HepG2 (cell line): ENCODE data around the gene HSD3B1. TPM values are rescaled to one million over a fixed set of nuclear protein-coding genes. Genes with fewer than 3 reads are reported as not detected.

Experiments used
- ATAC-seq: fragments of 200-7000 bp; cut with Tn5 transposase; 3 replicates; pipeline ENCODE4 v1.9.1; 2020; ENCODE audit warnings: mild to moderate bottlenecking, moderate library complexity
- BruUV-seq: library from RNA; stranded (reverse); fragments of 400-500 nt; replicated peaks from 2 replicates; lab custom pipeline; 2021; lab: Mats Ljungman, UMichigan
- CTCF ChIA-PET: fragments of 300-600 bp; formaldehyde crosslinking; extraction: SDS; loops from one replicate; lab custom pipeline; 2021; ENCODE audit warnings: low total read pairs, inconsistent platforms, low intra/inter-chr PET ratio; lab: Yijun Ruan, JAX
- POLR2A ChIA-PET: fragments of 350-600 bp; sonication (Branson Sonifier 250); formaldehyde crosslinking; loops from one replicate; lab custom pipeline; 2020; ENCODE audit warnings: antibody characterized with exemption, inconsistent platforms; lab: Yijun Ruan, JAX
- DNase-seq: peaks from one replicate; pipeline ENCODE4 v3.0.0-alpha.2; 2015; ENCODE audit warnings: low spot score
- FAIRE-seq: peaks from 3 replicates; lab custom pipeline; 2011; peaks lifted over from hg19 to GRCh38; lab: Jason Lieb, UNC
- H2AFZ ChIP-seq: one replicate; pipeline ENCODE4 v1.6.1; 2011; ENCODE audit warnings: low read length, inconsistent platforms
- H3K27ac ChIP-seq: fragments of 300-600 bp; 3 replicates; pipeline ENCODE4 v1.8.0; 2011; ENCODE audit warnings: mixed run types, mild to moderate bottlenecking, mixed read lengths, low read length, inconsistent platforms; ENCODE audit not compliant: insufficient read depth; ENCODE audit errors: extremely low read length
- H3K27me3 ChIP-seq, 2 experiments: fragments of 200-600 bp in 1 of 2; 2 replicates in 1 of 2; 3 replicates in 1 of 2; pipeline versions ENCODE4 v1.6.0 to v1.8.0; 2011; ENCODE audit warnings: low read length in 2 of 2, mild to moderate bottlenecking in 2 of 2, moderate library complexity in 2 of 2, inconsistent platforms in 1 of 2; ENCODE audit not compliant: insufficient read depth in 2 of 2, control insufficient read depth in 1 of 2
- H3K36me3 ChIP-seq, 2 experiments: fragments of 200-600 bp in 1 of 2; replicated peaks in 1 of 2; 2 replicates in 1 of 2; 3 replicates in 1 of 2; pipeline versions ENCODE4 v1.5.1 to v1.8.0; 2011; ENCODE audit warnings: low read length in 2 of 2, inconsistent platforms in 1 of 2; ENCODE audit not compliant: insufficient read depth in 2 of 2, control insufficient read depth in 1 of 2
- H3K4me1 ChIP-seq: 2 replicates; pipeline ENCODE4 v1.5.1; 2012; ENCODE audit warnings: low read length, inconsistent platforms; ENCODE audit not compliant: insufficient read depth
- H3K4me2 ChIP-seq: 2 replicates; pipeline ENCODE4 v1.6.0; 2011; ENCODE audit warnings: low read depth, low read length, inconsistent platforms
- H3K4me3 ChIP-seq, 3 experiments: fragments of 200-600 bp in 1 of 3; sonication (generic), shearing (Covaris generic) in 1 of 3; replicated peaks in 1 of 3; 2 replicates each; pipeline ENCODE4 v1.5.1; 2011 to 2016; ENCODE audit warnings: low read length in 3 of 3, inconsistent platforms in 2 of 3, low read depth in 2 of 3, mild to moderate bottlenecking in 2 of 3, control low read depth in 1 of 3, mixed read lengths in 1 of 3; ENCODE audit not compliant: insufficient read depth in 1 of 3
- H3K79me2 ChIP-seq: one replicate; pipeline ENCODE4 v1.6.1; 2011; ENCODE audit warnings: low read length, inconsistent platforms; ENCODE audit not compliant: insufficient read depth
- H3K9ac ChIP-seq: 2 replicates; pipeline ENCODE4 v1.6.0; 2011; ENCODE audit warnings: mild to moderate bottlenecking, low read depth, low read length, inconsistent platforms; ENCODE audit not compliant: insufficient read depth
- H3K9me3 ChIP-seq: 2 replicates; pipeline ENCODE4 v1.5.1; 2012; ENCODE audit warnings: mild to moderate bottlenecking, low read length
- H4K20me1 ChIP-seq: 2 replicates; pipeline ENCODE4 v1.6.0; 2011; ENCODE audit warnings: inconsistent platforms, mild to moderate bottlenecking, low read length, moderate library complexity; ENCODE audit not compliant: insufficient read depth
- ELF1 ChIP-seq: sonication (generic); formaldehyde crosslinking; IDR thresholded peaks from 2 replicates; pipeline ENCODE4 v1.4.0; 2020; ENCODE audit warnings: missing genetic modification reagents
- ISL2 ChIP-seq: sonication (generic); formaldehyde crosslinking; IDR thresholded peaks from 2 replicates; pipeline ENCODE4 v1.5.0; 2020; ENCODE audit warnings: missing genetic modification reagents
- MED13 ChIP-seq: sonication (generic); formaldehyde crosslinking; IDR thresholded peaks from 2 replicates; pipeline ENCODE4 v1.5.0; 2020; ENCODE audit warnings: missing genetic modification reagents
- SNAPC5 ChIP-seq: sonication (generic); formaldehyde crosslinking; IDR thresholded peaks from 2 replicates; pipeline ENCODE4 v1.8.1; 2023; ENCODE audit warnings: mild to moderate bottlenecking, missing genetic modification reagents, borderline replicate concordance
- ZNF326 ChIP-seq: sonication (generic); formaldehyde crosslinking; IDR thresholded peaks from 2 replicates; pipeline ENCODE4 v1.4.0; 2020; ENCODE audit warnings: missing genetic modification reagents, borderline replicate concordance
- ZNF430 ChIP-seq: sonication (generic); formaldehyde crosslinking; IDR thresholded peaks from 2 replicates; pipeline ENCODE4 v1.9.0; 2021; ENCODE audit warnings: mild to moderate bottlenecking, missing genetic modification reagents
- ZNF709 ChIP-seq: sonication (generic); formaldehyde crosslinking; IDR thresholded peaks from 2 replicates; pipeline ENCODE4 v1.5.0; 2020; ENCODE audit warnings: mild to moderate bottlenecking, missing genetic modification reagents
- WGBS: methylation state at CpG from one replicate; pipeline ENCODE4 v1.1.6; 2017; ENCODE audit warnings: low lambda C conversion rate; 5-methylcytosine and 5-hydroxymethylcytosine counted together
- in situ Hi-C: cut with HindIII; loops from 2 replicates; pipeline ENCODE4 v1.10.0; 2017; ENCODE audit warnings: low pct_unique_long_range_greater_than_20kb; ENCODE audit not compliant: extremely low pct_ligation_motif_present
- intact Hi-C: fragments of 100-400 bp; cut with micrococcal nuclease; formaldehyde crosslinking; loops from one replicate; pipeline ENCODE4 v1.10.0; 2022; ENCODE audit not compliant: unreplicated experiment
- polyA plus RNA-seq, 8 experiments: library from polyadenylated mRNA; depleted of rRNA in 3 of 8; stranded (reverse) in 7 of 8; unstranded in 1 of 8; fragments of >200 nt; fragmentation: Illumina TruSeq in 4 of 8; extraction: Trizol in 4 of 8; gene quantifications; 2 replicates each; pipeline versions ENCODE4 v1.2.1 to v1.2.3, GENCODE V29; 2011 to 2016; ENCODE audit warnings: low read depth in 4 of 8, missing spikeins in 1 of 8, mixed read lengths in 1 of 8; ENCODE audit not compliant: insufficient read depth in 1 of 8
- total RNA-seq, 5 experiments: library from RNA; depleted of rRNA; stranded (reverse); fragments of >200 nt; fragmentation: Illumina TruSeq; extraction: Trizol; gene quantifications; 2 replicates each; pipeline ENCODE4 v1.2.3, GENCODE V29; 2016; ENCODE audit warnings: low read depth in 1 of 5
- TF ChIP-seq, protein P1 (sequence below): sonication (generic); formaldehyde crosslinking; IDR thresholded peaks from 2 replicates; pipeline ENCODE4 v1.4.0; 2020; ENCODE audit warnings: missing genetic modification reagents, borderline replicate concordance

The HSD3B1 gene
- total and polyA plus RNA-seq, 2 of the 13 experiments (the other 11 are each of a cell fraction or from before 2014, with no cell fraction given): not detected

DNA sequence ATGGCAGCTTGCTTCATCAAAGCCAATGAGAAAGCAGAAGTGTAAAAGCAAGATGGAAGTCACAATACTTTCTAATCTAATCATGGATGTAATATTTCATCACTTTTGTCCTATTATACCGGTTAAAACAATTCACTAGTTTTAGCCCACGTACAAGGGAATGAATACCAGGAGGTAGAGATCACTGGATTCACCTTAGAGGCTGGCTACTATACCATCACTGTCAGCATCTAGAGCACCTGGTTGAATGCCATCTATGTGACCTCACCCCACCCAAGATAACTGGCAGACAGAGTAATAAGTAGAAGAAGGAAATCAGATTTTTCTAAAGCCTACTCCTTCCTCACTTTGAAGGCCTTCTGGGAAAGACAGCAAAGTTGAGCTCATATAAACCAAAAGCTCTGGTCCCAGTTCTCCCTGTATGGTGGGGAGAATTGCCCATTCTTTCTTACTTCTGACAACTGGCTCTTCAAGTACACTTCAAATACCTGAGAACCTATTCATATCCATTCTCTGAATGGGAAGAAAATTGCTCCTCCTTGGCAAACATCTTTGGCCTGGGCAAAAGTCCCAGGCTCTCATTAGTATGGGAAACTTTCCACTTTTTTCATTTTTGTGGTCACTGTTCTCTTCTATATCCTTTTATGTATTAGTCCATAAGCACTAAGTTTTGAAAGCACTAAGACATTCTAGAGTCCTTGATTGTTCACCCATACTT, 24.8 kb downstream of the HSD3B1 start:
- intact Hi-C loops (no loop called here), in situ Hi-C loops (no loop called here)
- CTCF ChIA-PET: no interaction called here
- no peak for FAIRE-seq
- H3K4me3 ChIP-seq: no peak overlapping the region
- H3K79me2 ChIP-seq: no peaks in the 10 kb centered on the region
- ATAC-seq: no peak
- H3K4me2 ChIP-seq: no peak overlapping the region
- H3K27me3 ChIP-seq: no peaks in the 10 kb centered on the region
- H3K4me1 ChIP-seq: no peaks in the 10 kb centered on the region
- H4K20me1 ChIP-seq: no peaks in the 10 kb centered on the region
- H3K9ac ChIP-seq: no peak overlapping the region
- no peak for DNase-seq
- no peaks in the 10 kb centered on the region for H3K36me3 ChIP-seq
- POLR2A ChIA-PET: no interaction called here
- no peak overlapping the region for H3K27ac ChIP-seq
- no peak for TF ChIP-seq ISL2 (CRISPR knock-in tag)
- TF ChIP-seq ZNF709 (CRISPR knock-in tag): no peak
- TF ChIP-seq, protein P1, sequence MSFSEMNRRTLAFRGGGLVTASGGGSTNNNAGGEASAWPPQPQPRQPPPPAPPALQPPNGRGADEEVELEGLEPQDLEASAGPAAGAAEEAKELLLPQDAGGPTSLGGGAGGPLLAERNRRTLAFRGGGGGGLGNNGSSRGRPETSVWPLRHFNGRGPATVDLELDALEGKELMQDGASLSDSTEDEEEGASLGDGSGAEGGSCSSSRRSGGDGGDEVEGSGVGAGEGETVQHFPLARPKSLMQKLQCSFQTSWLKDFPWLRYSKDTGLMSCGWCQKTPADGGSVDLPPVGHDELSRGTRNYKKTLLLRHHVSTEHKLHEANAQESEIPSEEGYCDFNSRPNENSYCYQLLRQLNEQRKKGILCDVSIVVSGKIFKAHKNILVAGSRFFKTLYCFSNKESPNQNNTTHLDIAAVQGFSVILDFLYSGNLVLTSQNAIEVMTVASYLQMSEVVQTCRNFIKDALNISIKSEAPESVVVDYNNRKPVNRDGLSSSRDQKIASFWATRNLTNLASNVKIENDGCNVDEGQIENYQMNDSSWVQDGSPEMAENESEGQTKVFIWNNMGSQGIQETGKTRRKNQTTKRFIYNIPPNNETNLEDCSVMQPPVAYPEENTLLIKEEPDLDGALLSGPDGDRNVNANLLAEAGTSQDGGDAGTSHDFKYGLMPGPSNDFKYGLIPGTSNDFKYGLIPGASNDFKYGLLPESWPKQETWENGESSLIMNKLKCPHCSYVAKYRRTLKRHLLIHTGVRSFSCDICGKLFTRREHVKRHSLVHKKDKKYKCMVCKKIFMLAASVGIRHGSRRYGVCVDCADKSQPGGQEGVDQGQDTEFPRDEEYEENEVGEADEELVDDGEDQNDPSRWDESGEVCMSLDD: no peak
- no peak for TF ChIP-seq SNAPC5 (CRISPR knock-in tag)
- no peak for TF ChIP-seq ZNF326 (CRISPR knock-in tag)
- TF ChIP-seq ZNF430 (CRISPR knock-in tag): no peak
- TF ChIP-seq MED13 (CRISPR knock-in tag): no peak
- no peak for TF ChIP-seq ELF1
- no peaks in the 10 kb centered on the region for H3K9me3 ChIP-seq
- no TSS peak for BruUV-seq
- WGBS: 0% methylated on average over 2 of the region's 2 CpGs
- no peak overlapping the region for H2AFZ ChIP-seq
